GM12878 (cell line): ENCODE results near the gene PALD1.

Source experiments
- CEBPB ChIP-seq, 2 experiments: fragments of 150-350 bp in 1 of 2; IDR thresholded peaks; 2 replicates each; pipeline ENCODE4 v1.6.1; 2012 to 2014; ENCODE audit warnings: low read depth in 2 of 2, low read length in 2 of 2, borderline replicate concordance in 1 of 2, inconsistent platforms in 1 of 2
- CHD2 ChIP-seq: IDR thresholded peaks from 2 replicates; pipeline ENCODE4 v1.6.1; 2011; ENCODE audit warnings: low read depth, low read length, improper control_type of control experiment, borderline replicate concordance
- CTCF ChIP-seq, 3 experiments: IDR thresholded peaks in 2 of 3; conservative IDR thresholded peaks in 1 of 3; 2 replicates each; pipeline ENCODE4 v1.5.1; 2011; ENCODE audit warnings: low read depth in 3 of 3, low read length in 3 of 3, mild to moderate bottlenecking in 3 of 3, control low read depth in 2 of 3, moderate library complexity in 2 of 3, inconsistent platforms in 1 of 3, mixed read lengths in 1 of 3; ENCODE audit not compliant: control insufficient read depth in 2 of 3, insufficient read depth in 1 of 3; ENCODE audit errors: extremely low read depth in 1 of 3
- EP300 ChIP-seq, 2 experiments: fragments of 150-350 bp in 1 of 2; IDR thresholded peaks; 2 replicates each; pipeline ENCODE4 v1.6.1; 2011 to 2012; ENCODE audit warnings: low read depth in 2 of 2, low read length in 2 of 2, borderline replicate concordance in 1 of 2, improper control_type of control experiment in 1 of 2, inconsistent platforms in 1 of 2; ENCODE audit not compliant: control insufficient read depth in 1 of 2
- MYC ChIP-seq: IDR thresholded peaks from 2 replicates; pipeline ENCODE4 v1.6.1; 2011; ENCODE audit warnings: mild to moderate bottlenecking, low read length, moderate library complexity, inconsistent platforms; ENCODE audit not compliant: insufficient read depth, insufficient replicate concordance, insufficient read length, severe bottlenecking
- NFYB ChIP-seq: IDR thresholded peaks from 2 replicates; pipeline ENCODE4 v1.6.1; 2011; ENCODE audit warnings: low read depth, mild to moderate bottlenecking, low read length, improper control_type of control experiment, moderate library complexity; ENCODE audit not compliant: insufficient read depth
- POLR2A ChIP-seq: IDR thresholded peaks from 2 replicates; pipeline ENCODE4 v1.6.1; 2011; ENCODE audit warnings: low read depth, mild to moderate bottlenecking, low read length
- RCOR1 ChIP-seq: conservative IDR thresholded peaks from 2 replicates; pipeline ENCODE4 v1.6.1; 2012; ENCODE audit warnings: low read depth, low read length, improper control_type of control experiment
- ZNF274 ChIP-seq: IDR thresholded peaks from one replicate; pipeline ENCODE4 v1.8.0; 2011; ENCODE audit not compliant: insufficient read length, insufficient read depth

GRCh38 chr10:70584909-70585544 is 106.5 kb downstream of the PALD1 start:
- no peak for TF ChIP-seq CHD2
- TF ChIP-seq ZNF274: no peak
- no peak for TF ChIP-seq POLR2A
- no peak for TF ChIP-seq MYC
- TF ChIP-seq EP300 (IDR thresholded peaks at IDR 0.05; ENCODE audit: borderline replicate concordance in 1 of 2, control insufficient read depth in 1 of 2, low read depth in 2 of 2, low read length in 2 of 2): no peak
- no peak for TF ChIP-seq CTCF (IDR thresholded peaks at IDR 0.05 in 2 of 3, conservative IDR thresholded peaks at IDR 0.05 in 1 of 3; ENCODE audit: control insufficient read depth in 2 of 3, extremely low read depth in 1 of 3, insufficient read depth in 1 of 3, low read depth in 3 of 3, low read length in 3 of 3)
- TF ChIP-seq RCOR1: no peak
- no peak for TF ChIP-seq NFYB
- TF ChIP-seq CEBPB (IDR thresholded peaks at IDR 0.05; ENCODE audit: borderline replicate concordance in 1 of 2, low read depth in 2 of 2, low read length in 2 of 2): no peak
